ENCODE measurements around the gene KLHL5. TPM values are rescaled to one million over a fixed set of nuclear protein-coding genes. Genes with fewer than 3 reads are reported as not detected.

Gene KLHL5
- polyA plus RNA-seq, 3 donors: 16.7 to 32.2 (median 23.3) TPM

- no peak overlapping the region for H3K4me3 ChIP-seq (replicated peaks in 1 of 3; ENCODE audit: low read depth in 2 of 3, low read length in 3 of 3)
- H3K27ac ChIP-seq (ENCODE audit: low read depth in 1 of 2, low read length in 2 of 2): no peak overlapping the region
- no peak overlapping the region for H3K4me2 ChIP-seq (replicated peaks; ENCODE audit: extremely low read depth, low read length, poor library complexity, severe bottlenecking)
- no peak for TF ChIP-seq CTCF (IDR thresholded peaks at IDR 0.05)
- no peak for DNase-seq
- Mint-ChIP-seq H3K27ac (no peak overlapping the region), H3K36me3 (peaks cover 5 to 6% of the 10 kb centered on the region in 2 donors), H3K27me3 (ENCODE audit: low read depth in 3 of 3) (peaks cover 0 to 1% (median 0%) of the 10 kb centered on the region in 3 donors), H3K4me3 (no peak overlapping the region), H3K9me3 (peaks cover 11 to 24% (median 16%) of the 10 kb centered on the region in 7 donors), H3K4me1 (no peaks in the 10 kb centered on the region)
- H3K9me3 ChIP-seq (replicated peaks in 1 of 2; ENCODE audit: control insufficient read depth in 1 of 2, insufficient read depth in 1 of 2, low read length in 2 of 2): peaks cover 6 to 7% of the 10 kb centered on the region in 2 donors
- H3K36me3 ChIP-seq (replicated peaks in 1 of 2; ENCODE audit: control insufficient read depth in 1 of 2, insufficient read depth in 2 of 2, low read length in 2 of 2): no peaks in the 10 kb centered on the region
- intact Hi-C loops (cut with micrococcal nuclease): no loop called here
- H3K79me2 ChIP-seq (ENCODE audit: insufficient read depth, low read length): no peaks in the 10 kb centered on the region
- H3K4me1 ChIP-seq (ENCODE audit: control insufficient read depth in 1 of 2, insufficient read depth in 2 of 2, low read length in 2 of 2): peaks cover under 1 to 3% of the 10 kb centered on the region in 2 donors
- H3K27me3 ChIP-seq (ENCODE audit: control insufficient read depth in 2 of 2, insufficient read depth in 2 of 2, low read length in 2 of 2): no peaks in the 10 kb centered on the region
- no peaks in the 10 kb centered on the region for H4K20me1 ChIP-seq (ENCODE audit: insufficient read depth, low read length)
- H2AFZ ChIP-seq (ENCODE audit: insufficient read depth, low read depth, low read length, poor library complexity, severe bottlenecking): no peak overlapping the region
- WGBS (ENCODE audit: insufficient coverage): no CpG with 5 or more reads among the region's 4 CpGs
- no peak overlapping the region for H3K9ac ChIP-seq (ENCODE audit: insufficient read depth, low read length, poor library complexity, severe bottlenecking)
Observed at GRCh38 chr4:39020130-39020529, 41.9 kb upstream of the KLHL5 start.

DNA sequence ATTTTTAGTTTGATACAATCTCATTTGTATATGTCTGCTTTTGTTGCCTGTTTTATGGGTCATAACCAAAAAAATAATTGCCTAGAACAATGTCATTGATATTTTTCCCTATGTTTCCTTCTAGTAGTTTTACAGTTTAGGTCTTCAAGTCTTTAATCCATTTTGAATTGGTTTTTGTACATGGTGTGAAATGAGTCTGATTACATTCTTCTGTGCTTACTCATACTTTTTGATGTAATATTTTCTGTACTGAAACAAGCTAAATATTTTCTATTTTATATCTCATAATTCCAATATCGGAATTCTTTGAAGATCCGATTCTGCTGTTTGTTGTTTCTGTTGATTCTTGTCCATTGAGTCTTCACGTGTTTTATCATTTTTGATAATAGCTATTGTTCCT lies 40.4 kb upstream of the KLHL5 start:
- Histone ChIP-seq H3K4me3 (replicated peaks in 1 of 3; ENCODE audit: low read depth in 2 of 3, low read length in 3 of 3) (no peak overlapping the region), H3K9me3 (replicated peaks in 1 of 2; ENCODE audit: control insufficient read depth in 1 of 2, insufficient read depth in 1 of 2, low read length in 2 of 2) (no peaks in the 10 kb centered on the region), H4K20me1 (ENCODE audit: insufficient read depth, low read length) (no peaks in the 10 kb centered on the region), H2AFZ (ENCODE audit: insufficient read depth, low read depth, low read length, poor library complexity, severe bottlenecking) (no peak overlapping the region), H3K27me3 (ENCODE audit: control insufficient read depth in 2 of 2, insufficient read depth in 2 of 2, low read length in 2 of 2) (no peaks in the 10 kb centered on the region), H3K4me1 (ENCODE audit: control insufficient read depth in 1 of 2, insufficient read depth in 2 of 2, low read length in 2 of 2) (peaks cover 12 to 15% of the 10 kb centered on the region in 2 donors), H3K36me3 (replicated peaks in 1 of 2; ENCODE audit: control insufficient read depth in 1 of 2, insufficient read depth in 2 of 2, low read length in 2 of 2) (no peaks in the 10 kb centered on the region), H3K4me2 (replicated peaks; ENCODE audit: extremely low read depth, low read length, poor library complexity, severe bottlenecking) (no peak overlapping the region), H3K79me2 (ENCODE audit: insufficient read depth, low read length) (no peaks in the 10 kb centered on the region), H3K9ac (ENCODE audit: insufficient read depth, low read length, poor library complexity, severe bottlenecking) (no peak overlapping the region), H3K27ac (ENCODE audit: low read depth in 1 of 2, low read length in 2 of 2) (no peak overlapping the region)
- DNase-seq: no peak
- intact Hi-C loops (cut with micrococcal nuclease): no loop called here
- TF ChIP-seq CTCF (IDR thresholded peaks at IDR 0.05): no peak
- H3K36me3 Mint-ChIP-seq: peaks cover 0 to 5% of the 10 kb centered on the region in 2 donors
- 100% methylated on average over 1 of the region's 3 CpGs for WGBS (ENCODE audit: insufficient coverage)
- H3K27me3 Mint-ChIP-seq (ENCODE audit: low read depth in 3 of 3): peaks cover 0 to 1% (median 0%) of the 10 kb centered on the region in 3 donors
- peaks cover 2 to 19% (median 7%) of the 10 kb centered on the region in 7 donors for H3K9me3 Mint-ChIP-seq
- peaks cover 9% of the 10 kb centered on the region for H3K4me1 Mint-ChIP-seq
- H3K27ac Mint-ChIP-seq: no peak overlapping the region
- H3K4me3 Mint-ChIP-seq: no peak overlapping the region

Data from CD14-positive monocyte (primary cell).